SW 1271 (cell line): ENCODE measurements around the gene ZDHHC20.

Experiments
- DNase-seq, 2 experiments: peaks; one replicate each; lab custom pipeline; 2025; lab: John Stamatoyannopoulos, UW

ZDHHC20 gene

DNA sequence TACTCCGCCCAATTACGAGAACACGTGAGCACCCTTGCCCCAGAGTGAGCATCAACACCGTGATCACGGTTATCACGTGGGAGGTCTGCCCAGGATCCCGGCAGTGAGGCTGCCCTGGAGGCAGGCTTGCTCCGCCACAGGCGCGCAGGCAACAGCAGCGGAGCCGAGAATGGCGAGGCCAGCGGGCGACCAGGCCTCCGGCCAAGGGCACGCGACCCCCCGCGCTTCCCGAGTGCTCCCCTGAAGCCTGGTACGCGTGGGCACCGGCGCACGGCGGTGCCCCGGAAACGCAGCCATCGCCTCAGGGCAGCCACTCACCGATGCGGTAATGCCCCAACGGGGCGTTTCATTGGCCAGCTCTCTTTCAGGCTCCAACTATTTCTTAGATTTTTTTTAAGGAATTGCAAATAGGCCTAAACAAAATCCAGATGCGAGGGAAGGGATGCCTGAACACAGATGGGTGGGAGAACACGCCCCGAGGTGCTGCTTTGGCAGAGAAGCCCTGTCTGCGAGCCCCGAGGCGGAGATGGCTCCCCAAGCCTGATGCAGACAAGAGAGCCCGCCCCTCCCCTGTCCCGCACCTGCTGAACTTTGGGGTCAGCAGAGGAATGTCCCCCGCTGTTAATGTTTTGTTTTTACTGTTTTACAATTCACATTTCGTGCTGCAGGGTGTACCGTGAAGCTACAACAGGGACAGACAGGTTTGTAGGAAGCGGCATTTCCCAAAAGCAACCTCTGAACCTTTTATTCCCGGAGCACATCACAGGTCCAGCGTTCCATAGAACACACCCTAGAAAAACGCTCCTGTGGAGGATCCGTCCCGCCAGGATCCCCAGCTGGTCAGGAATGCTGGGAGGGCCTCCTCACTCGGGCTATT lies 132.7 kb downstream of the ZDHHC20 start:
- no peak for DNase-seq

DNA sequence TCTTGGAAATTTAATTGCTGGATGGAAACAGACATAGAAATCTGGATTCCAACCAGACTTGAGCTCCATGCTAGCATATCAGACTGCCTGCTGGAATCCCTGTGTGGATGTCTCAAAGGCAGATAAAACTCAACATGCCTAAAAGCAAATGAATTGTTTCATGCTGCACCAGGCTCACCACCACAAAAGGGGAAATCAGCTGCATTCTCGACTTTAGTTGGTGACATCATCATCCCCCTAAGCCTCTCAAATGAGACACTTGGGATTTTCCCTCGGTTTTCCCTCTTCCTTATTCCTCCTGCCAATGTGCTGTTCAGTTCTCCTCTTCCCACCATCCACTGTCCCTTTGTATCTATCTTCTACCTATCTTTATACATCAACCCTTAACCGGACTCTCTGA lies 134.3 kb downstream of the ZDHHC20 start:
- DNase-seq, result no peak

DNA sequence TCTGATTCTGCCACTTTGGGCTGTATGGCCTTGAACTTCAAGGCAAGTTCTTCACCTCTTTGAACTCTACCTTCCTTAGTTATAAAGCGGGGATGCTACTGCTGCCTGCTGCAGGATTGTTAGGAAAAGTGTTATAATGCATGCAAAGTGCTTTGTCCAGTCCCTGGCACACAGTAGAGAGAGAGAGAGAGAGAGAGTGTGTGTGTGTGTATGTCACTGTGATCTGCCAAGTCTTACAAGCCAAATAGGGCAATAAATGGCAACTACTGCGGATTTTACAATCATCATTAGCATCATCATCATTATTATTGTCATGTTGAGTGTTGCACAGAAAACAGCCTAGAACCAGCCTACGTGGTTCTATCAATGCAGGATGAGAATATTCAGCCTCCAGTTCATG lies 136.1 kb downstream of the ZDHHC20 start:
- DNase-seq, result no peak
